PC-9 (cell line): ENCODE results near the gene GCM1. TPM values are rescaled to one million over a fixed set of nuclear protein-coding genes. Genes with fewer than 3 reads are reported as not detected.

Experiments used
- BruUV-seq: library from RNA; stranded (reverse); fragments of 400-500 nt; replicated peaks from 2 replicates; lab custom pipeline; 2021; lab: Mats Ljungman, UMichigan
- CTCF ChIA-PET: fragments of 300-600 bp; sonication (Branson Sonifier 250); formaldehyde crosslinking; loops from one replicate; lab custom pipeline; 2022; ENCODE audit warnings: antibody characterized with exemption; lab: Charles Lee
- POLR2A ChIA-PET: fragments of 300-600 bp; sonication (Branson Sonifier 250); formaldehyde crosslinking; loops from one replicate; lab custom pipeline; 2022; ENCODE audit warnings: antibody characterized with exemption; ENCODE audit not compliant: unreplicated experiment; lab: Charles Lee
- DNase-seq, 2 experiments: peaks; one replicate each; pipeline versions ENCODE4 v3.0.0 to v3.0.0-alpha.2; 2015 to 2022; ENCODE audit warnings: mixed read lengths in 1 of 2
- H2AFZ ChIP-seq: fragments of 200-600 bp; sonication (generic); 2 replicates; pipeline ENCODE4 v1.8.1; 2017; ENCODE audit warnings: antibody characterized with exemption
- H3F3A ChIP-seq: fragments of 200-600 bp; sonication (generic); 2 replicates; pipeline ENCODE4 v1.8.1; 2017; ENCODE audit warnings: antibody characterized with exemption, mild to moderate bottlenecking, low read depth; ENCODE audit not compliant: insufficient read depth
- H3K27ac ChIP-seq: fragments of 200-600 bp; sonication (generic); 2 replicates; pipeline ENCODE4 v1.6.1; 2016; ENCODE audit warnings: mixed run types
- H3K27me3 ChIP-seq: fragments of 200-600 bp; sonication (generic); 2 replicates; pipeline ENCODE4 v1.6.1; 2016; ENCODE audit warnings: low read depth, mixed run types; ENCODE audit not compliant: insufficient read depth
- H3K36me3 ChIP-seq: fragments of 200-600 bp; sonication (generic); 2 replicates; pipeline ENCODE4 v1.6.1; 2016; ENCODE audit warnings: low read depth, mixed run types
- H3K4me1 ChIP-seq: fragments of 200-600 bp; sonication (generic); replicated peaks from 2 replicates; pipeline ENCODE4 v1.6.1; 2016; ENCODE audit warnings: mixed run types; ENCODE audit not compliant: insufficient read depth
- H3K4me2 ChIP-seq: fragments of 200-600 bp; sonication (generic); 2 replicates; pipeline ENCODE4 v1.6.1; 2017; ENCODE audit warnings: mixed run types
- H3K4me3 ChIP-seq: fragments of 200-600 bp; sonication (generic); 2 replicates; pipeline ENCODE4 v1.6.1; 2016; ENCODE audit warnings: mixed run types
- H3K79me2 ChIP-seq: fragments of 200-600 bp; sonication (generic); 2 replicates; pipeline ENCODE4 v1.6.1; 2017; ENCODE audit warnings: low read depth, mixed run types
- H3K9me2 ChIP-seq: fragments of 200-600 bp; sonication (generic); 2 replicates; pipeline ENCODE4 v1.8.1; 2017; ENCODE audit warnings: mild to moderate bottlenecking; ENCODE audit not compliant: insufficient read depth
- H3K9me3 ChIP-seq: fragments of 200-600 bp; sonication (generic); 2 replicates; pipeline ENCODE4 v1.8.1; 2016; ENCODE audit warnings: low read depth; ENCODE audit not compliant: insufficient read depth
- H4K20me1 ChIP-seq: fragments of 200-600 bp; sonication (generic); 2 replicates; pipeline ENCODE4 v1.8.1; 2017; ENCODE audit not compliant: insufficient read depth
- CTCF ChIP-seq: fragments of 200-600 bp; sonication (generic); conservative IDR thresholded peaks from 2 replicates; pipeline ENCODE4 v1.6.1; 2017; ENCODE audit warnings: mixed run types, antibody characterized with exemption, mild to moderate bottlenecking, moderate library complexity
- EZH2 ChIP-seq: fragments of 200-600 bp; sonication (generic); IDR thresholded peaks from 2 replicates; pipeline ENCODE4 v1.8.0; 2017; ENCODE audit warnings: antibody characterized with exemption, low read depth
- intact Hi-C: fragments of 100-400 bp; cut with micrococcal nuclease; formaldehyde crosslinking; loops from one replicate; pipeline ENCODE4 v1.10.0; 2022; ENCODE audit not compliant: unreplicated experiment
- total RNA-seq: library from RNA; stranded (reverse); gene quantifications from 2 replicates; pipeline ENCODE4 v1.2.3, GENCODE V29; 2021

GCM1 gene
- total RNA-seq, 1 experiment from 2014 or later, result 0.13 TPM

- TF ChIP-seq EZH2 (no peak), CTCF (peak; percentile 34; the same call in 1 of the 2 replicates)
- no peaks in the 10 kb centered on the region for H3K9me2 ChIP-seq
- H3K27ac ChIP-seq, result no peak overlapping the region
- no peaks in the 10 kb centered on the region for H3F3A ChIP-seq
- no TSS peak for BruUV-seq
- no peak overlapping the region for H3K4me3 ChIP-seq
- H2AFZ ChIP-seq, result no peak overlapping the region
- no peaks in the 10 kb centered on the region for H4K20me1 ChIP-seq
- no peaks in the 10 kb centered on the region for H3K4me1 ChIP-seq
- intact Hi-C loops, result no loop called here
- H3K9me3 ChIP-seq, result no peaks in the 10 kb centered on the region
- no peak overlapping the region for H3K4me2 ChIP-seq
- ChIA-PET CTCF (no interaction called here), POLR2A (no interaction called here)
- no peaks in the 10 kb centered on the region for H3K36me3 ChIP-seq
- no peaks in the 10 kb centered on the region for H3K27me3 ChIP-seq
- no peaks in the 10 kb centered on the region for H3K79me2 ChIP-seq
- DNase-seq, result no peak
These were observed 3.0 kb upstream of the GCM1 start for GRCh38 chr6:53151676-53152075.

- Histone ChIP-seq H3K27me3 (no peaks in the 10 kb centered on the region), H3K9me3 (no peaks in the 10 kb centered on the region), H3K27ac (no peak overlapping the region), H3K4me2 (no peak overlapping the region), H3K9me2 (no peaks in the 10 kb centered on the region), H3K79me2 (no peaks in the 10 kb centered on the region), H3K4me3 (no peak overlapping the region), H2AFZ (no peak overlapping the region), H3K36me3 (no peaks in the 10 kb centered on the region), H3F3A (no peaks in the 10 kb centered on the region), H3K4me1 (no peaks in the 10 kb centered on the region), H4K20me1 (no peaks in the 10 kb centered on the region)
- ChIA-PET CTCF (no interaction called here), POLR2A (no interaction called here)
- intact Hi-C loops, result no loop called here
- BruUV-seq, result no TSS peak
- no peak for DNase-seq
- no peak for TF ChIP-seq EZH2
- TF ChIP-seq CTCF, result no peak
These were observed 3.8 kb downstream of the GCM1 start for GRCh38 chr6:53144802-53145201.

GRCh38 chr6:53143710-53144109 is 4.9 kb downstream of the GCM1 start:
- Histone ChIP-seq H3K27me3 (no peaks in the 10 kb centered on the region), H3K9me3 (no peaks in the 10 kb centered on the region), H4K20me1 (no peaks in the 10 kb centered on the region), H3K4me3 (no peak overlapping the region), H3K79me2 (no peaks in the 10 kb centered on the region), H3F3A (no peaks in the 10 kb centered on the region), H3K4me2 (no peak overlapping the region), H3K36me3 (no peaks in the 10 kb centered on the region), H3K4me1 (no peaks in the 10 kb centered on the region), H3K9me2 (no peaks in the 10 kb centered on the region), H3K27ac (no peak overlapping the region), H2AFZ (no peak overlapping the region)
- no peak for DNase-seq
- CTCF ChIA-PET, result no interaction called here
- POLR2A ChIA-PET, result no interaction called here
- no peak for TF ChIP-seq CTCF
- TF ChIP-seq EZH2, result no peak
- intact Hi-C loops, result no loop called here
- BruUV-seq, result no TSS peak
